Measurements from ENCODE around the gene RAN. TPM values are rescaled to one million over a fixed set of nuclear protein-coding genes. Genes with fewer than 3 reads are reported as not detected.
"Not testable (repeated sequence)": the region's sequence is repeated elsewhere in the genome, so short reads cannot be mapped to it uniquely, and the experiment has no call there.

RAN gene
- polyA plus RNA-seq, 3 donors: 148 to 380 (median 255) TPM

DNA sequence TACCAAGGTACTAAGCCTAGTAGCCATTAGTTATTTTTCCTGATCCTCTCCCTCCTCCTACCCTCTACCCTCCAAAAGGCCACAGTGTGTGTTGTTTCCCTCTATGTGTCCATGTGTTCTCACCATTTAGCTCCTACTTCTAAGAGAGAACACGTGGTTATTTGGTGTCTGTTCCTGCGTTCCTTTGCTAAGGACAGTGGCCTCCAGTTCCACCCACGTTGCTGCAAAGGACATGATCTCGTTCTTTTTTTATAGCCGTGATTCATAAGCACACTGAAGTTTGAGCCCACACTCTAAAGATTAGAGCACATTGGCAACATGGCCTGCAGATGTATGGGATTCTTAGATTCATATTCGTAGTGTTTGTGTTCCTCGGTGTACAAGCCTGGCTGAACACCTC lies 24.8 kb upstream of the RAN start:
- 63 to 77% (median 71%) methylated on average over 7 of the region's 7 CpGs for WGBS, 3 donors
- no peak overlapping the region for H3K27ac ChIP-seq (ENCODE audit: low read depth, low read length)

GRCh38 chr12:130848105-130848504 lies 23.8 kb upstream of the RAN start:
- 92 to 96% (median 95%) methylated on average over 6 of the region's 6 CpGs for WGBS, 3 donors
- not testable (repeated sequence) for H3K27ac ChIP-seq (ENCODE audit: low read depth, low read length)

DNA sequence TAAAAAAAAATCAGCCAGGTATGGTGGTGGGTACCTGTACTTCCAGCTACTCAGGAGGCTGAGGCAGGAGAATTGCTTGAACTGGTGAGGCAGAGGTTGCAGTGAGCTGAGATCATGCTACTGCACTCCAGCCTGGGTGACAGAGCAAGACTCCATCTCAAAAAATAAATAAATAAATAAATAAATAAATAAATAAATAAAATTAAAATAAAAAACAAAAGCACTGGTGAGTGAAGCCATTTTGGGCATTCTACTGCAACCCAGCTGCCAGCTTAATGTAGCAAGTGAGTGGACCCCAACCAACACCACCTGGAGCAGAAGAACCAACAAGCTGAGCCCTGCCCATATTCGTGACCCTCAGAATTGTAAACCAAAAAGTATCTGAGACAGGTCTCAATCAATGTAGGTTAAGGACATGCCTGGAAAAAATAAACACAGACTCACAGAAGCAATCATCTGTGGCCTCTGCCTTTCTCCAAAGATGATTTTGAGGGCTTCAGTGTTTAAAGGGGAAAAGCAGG lies 23.0 kb upstream of the RAN start:
- not testable (repeated sequence) for H3K27ac ChIP-seq (ENCODE audit: low read depth, low read length)
- WGBS, 3 donors: 76 to 100% (median 100%) methylated on average over 1 of the region's 1 CpG

DNA sequence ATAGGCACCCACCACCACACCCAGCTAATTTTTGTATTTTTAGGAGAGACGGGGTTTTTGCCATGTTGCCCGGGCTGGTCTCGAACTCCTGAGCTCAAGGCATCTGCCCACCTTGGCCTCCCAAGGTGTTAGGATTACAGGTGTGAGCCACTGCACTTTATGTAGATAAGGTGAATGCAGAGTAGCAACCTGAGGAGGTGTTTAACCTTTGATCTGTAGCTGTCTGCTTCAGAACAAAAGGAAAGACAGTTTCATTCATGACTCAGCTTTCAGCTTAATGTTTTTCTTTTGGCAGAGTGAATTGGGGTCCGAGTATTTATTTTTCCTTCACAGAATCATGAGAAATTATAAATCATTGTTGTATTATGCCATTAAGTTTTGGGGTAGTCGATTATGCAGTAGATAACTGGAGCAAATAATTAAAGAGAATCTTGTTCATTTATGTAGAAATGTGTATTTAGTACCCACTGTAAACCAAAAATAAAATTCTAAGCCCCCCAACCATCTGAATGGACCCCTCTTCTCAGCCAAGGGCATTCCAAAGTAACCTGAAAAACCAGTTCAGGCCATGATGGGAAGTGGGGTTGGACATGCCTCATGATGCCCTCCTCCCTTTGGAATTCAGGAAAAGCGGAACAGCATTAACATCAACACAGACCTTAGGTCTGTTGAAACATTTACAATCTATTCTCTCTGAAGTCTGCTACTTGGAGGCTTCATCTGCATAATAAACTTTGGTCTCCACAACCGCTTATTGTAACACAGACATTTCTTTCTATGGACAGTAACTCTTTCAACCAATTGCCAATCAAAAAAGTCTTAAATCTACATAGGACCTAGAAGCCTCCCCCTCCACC lies 22.1 kb upstream of the RAN start:
- no peak overlapping the region for H3K27ac ChIP-seq (ENCODE audit: low read depth, low read length)
- WGBS, 3 donors: 28 to 76% (median 71%) methylated on average over 7 of the region's 7 CpGs

DNA sequence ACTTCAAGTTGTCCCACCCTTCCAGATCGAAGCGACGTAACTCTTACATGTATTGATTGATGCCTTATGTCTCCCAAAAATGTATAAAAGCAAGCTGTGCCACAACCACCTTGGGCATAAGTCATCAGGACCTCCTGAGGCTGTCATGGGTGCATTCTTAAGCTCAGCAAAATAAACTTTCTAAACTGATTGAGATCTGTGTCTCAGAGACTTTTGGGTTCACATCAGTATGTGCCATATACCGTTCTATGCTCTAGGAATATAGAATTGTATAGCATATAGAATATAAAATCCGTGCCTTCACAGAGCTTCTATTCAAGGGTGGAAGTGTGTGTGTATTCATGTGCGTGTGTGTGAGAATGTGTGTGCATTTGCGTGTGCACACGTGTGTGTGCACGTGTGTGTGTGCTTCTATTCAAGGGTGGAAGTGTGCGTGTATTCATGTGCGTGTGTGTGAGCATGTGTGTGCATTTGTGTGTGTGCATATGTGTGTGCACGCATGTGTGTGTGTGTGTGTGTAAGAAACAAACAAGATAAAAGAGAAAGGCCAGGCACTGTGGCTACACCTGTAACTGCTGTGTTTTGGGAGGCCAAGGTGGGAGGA lies 21.3 kb upstream of the RAN start:
- no peak overlapping the region for H3K27ac ChIP-seq (ENCODE audit: low read depth, low read length)
- 64 to 86% (median 82%) methylated on average over 12 of the region's 12 CpGs for WGBS, 3 donors

GRCh38 chr12:130856088-130856487 lies 15.8 kb upstream of the RAN start:
- no peak overlapping the region for H3K27ac ChIP-seq (ENCODE audit: low read depth, low read length)
- 77 to 83% (median 81%) methylated on average over 4 of the region's 4 CpGs for WGBS, 3 donors

GRCh38 chr12:130858084-130858483 lies 13.8 kb upstream of the RAN start:
- no peak overlapping the region for H3K27ac ChIP-seq (ENCODE audit: low read depth, low read length)
- WGBS, 3 donors: 86 to 89% (median 86%) methylated on average over 4 of the region's 4 CpGs

GRCh38 chr12:130859161-130859560 lies 12.7 kb upstream of the RAN start:
- H3K27ac ChIP-seq (ENCODE audit: low read depth, low read length): no peak overlapping the region
- WGBS, 3 donors: 79 to 96% (median 90%) methylated on average over 6 of the region's 6 CpGs

DNA sequence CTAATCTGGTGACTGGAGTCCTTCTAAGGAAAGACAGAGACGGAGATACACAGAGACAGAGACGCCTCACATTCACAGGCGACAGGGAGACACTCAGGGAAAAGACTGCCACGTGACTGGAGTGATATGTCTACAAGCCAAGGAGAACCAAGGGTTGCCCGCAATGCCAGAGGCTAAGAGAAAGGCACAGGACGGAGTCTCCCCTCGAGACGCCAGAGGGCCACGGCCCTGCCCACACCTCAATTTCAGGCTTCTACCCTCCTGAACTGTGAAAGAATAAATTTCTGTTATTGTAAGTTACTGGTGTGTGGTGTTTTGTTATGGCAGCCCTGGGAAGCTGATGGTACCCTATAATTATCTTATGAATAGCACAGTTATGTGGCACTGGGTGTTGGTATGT lies 11.6 kb upstream of the RAN start:
- no peak overlapping the region for H3K27ac ChIP-seq (ENCODE audit: low read depth, low read length)
- WGBS, 3 donors: 90 to 95% (median 91%) methylated on average over 9 of the region's 9 CpGs

DNA sequence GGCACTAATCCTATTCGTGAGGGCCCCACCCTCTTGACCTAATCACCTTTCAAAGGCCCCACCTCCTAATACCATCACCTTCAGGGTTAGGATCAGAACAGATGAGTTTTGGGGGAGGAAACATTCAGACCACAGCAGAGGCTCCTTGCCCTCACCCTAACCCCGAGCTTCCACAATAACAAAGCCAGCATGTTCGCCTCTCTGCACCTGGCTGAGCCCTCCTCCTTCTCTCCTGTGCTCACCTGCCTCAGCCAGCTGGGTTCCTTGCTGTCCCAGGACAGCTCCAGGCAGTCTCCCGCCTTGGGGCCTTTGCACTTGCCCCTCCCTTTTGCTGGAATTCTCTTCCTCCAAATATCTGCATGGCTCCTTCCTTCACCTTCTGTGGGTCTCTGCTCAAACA lies 9.7 kb upstream of the RAN start:
- 84 to 95% (median 91%) methylated on average over 4 of the region's 4 CpGs for WGBS, 3 donors
- no peak overlapping the region for H3K27ac ChIP-seq (ENCODE audit: low read depth, low read length)

- 95 to 99% (median 95%) methylated on average over 8 of the region's 8 CpGs for WGBS, 3 donors
- not testable (repeated sequence) for H3K27ac ChIP-seq (ENCODE audit: low read depth, low read length)
Measured at GRCh38 chr12:130862771-130863170, 9.1 kb upstream of the RAN start.

GRCh38 chr12:130863298-130863697 lies 8.6 kb upstream of the RAN start:
- no peak overlapping the region for H3K27ac ChIP-seq (ENCODE audit: low read depth, low read length)
- 68 to 83% (median 79%) methylated on average over 5 of the region's 5 CpGs for WGBS, 3 donors

DNA sequence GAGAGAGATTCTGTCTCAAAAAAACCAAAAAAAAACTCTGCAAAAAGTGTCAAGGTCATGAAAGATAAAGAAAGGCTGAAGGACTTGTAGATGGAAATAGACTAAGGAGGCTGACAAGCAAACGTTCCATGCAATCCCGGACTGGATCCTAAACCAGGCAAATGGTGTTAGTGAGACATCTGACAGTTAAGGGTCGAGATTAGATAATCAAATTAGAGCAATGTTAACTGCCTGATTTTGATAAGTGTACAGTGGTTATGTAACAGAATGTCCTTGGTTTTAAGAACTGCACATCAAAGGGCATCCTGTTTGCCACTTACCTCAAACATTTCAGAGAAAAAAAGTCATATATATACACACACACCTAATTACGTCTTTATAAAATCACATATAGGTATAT lies 3.5 kb upstream of the RAN start:
- 25 to 66% (median 59%) methylated on average over 4 of the region's 4 CpGs for WGBS, 3 donors
- no peak overlapping the region for H3K27ac ChIP-seq (ENCODE audit: low read depth, low read length)

GRCh38 chr12:130870442-130871285 lies 1.2 kb upstream of the RAN start:
- H3K27ac ChIP-seq (ENCODE audit: low read depth, low read length): no peak overlapping the region
- 43 to 48% (median 48%) methylated on average over 31 of the region's 31 CpGs for WGBS, 3 donors

- H3K27ac ChIP-seq (ENCODE audit: low read depth, low read length): peak overlapping the region; percentile 80
- WGBS, 3 donors: 1 to 2% (median 2%) methylated on average over 42 to 79 of the region's 79 CpGs
Measured at GRCh38 chr12:130872179-130873096, 572 bp downstream of the RAN start.

GRCh38 chr12:130873106-130873795 lies 1.4 kb downstream of the RAN start:
- 36 to 46% (median 45%) methylated on average over 4 of the region's 4 CpGs for WGBS, 3 donors
- no peak overlapping the region for H3K27ac ChIP-seq (ENCODE audit: low read depth, low read length)

GRCh38 chr12:130873825-130874224 lies 2.0 kb downstream of the RAN start:
- no peak overlapping the region for H3K27ac ChIP-seq (ENCODE audit: low read depth, low read length)
- 69 to 91% (median 78%) methylated on average over 4 of the region's 4 CpGs for WGBS, 3 donors
